Loucy (cell line): ENCODE results near the gene NEDD4.
A peak's percentile ranks its signal among the peaks of the same experiment; 100 is the strongest.

Experiments used
- H2AFZ ChIP-seq: fragments of 200-600 bp; sonication (generic); 2 replicates; pipeline ENCODE4 v1.6.0; 2016; ENCODE audit warnings: antibody characterized with exemption, mild to moderate bottlenecking, low read length, moderate library complexity
- H3F3A ChIP-seq: fragments of 200-600 bp; 2 replicates; pipeline ENCODE4 v1.6.0; 2016; ENCODE audit warnings: antibody characterized with exemption, low read depth, mild to moderate bottlenecking
- H3K27me3 ChIP-seq: fragments of 200-600 bp; sonication (generic); 2 replicates; pipeline ENCODE4 v1.6.1; 2014; ENCODE audit warnings: low read length, mild to moderate bottlenecking; ENCODE audit not compliant: insufficient read depth, poor library complexity, severe bottlenecking
- H3K36me3 ChIP-seq: fragments of 200-600 bp; sonication (generic); 2 replicates; pipeline ENCODE4 v1.6.1; 2016; ENCODE audit warnings: low read length; ENCODE audit not compliant: insufficient read depth
- H3K4me1 ChIP-seq: fragments of 200-600 bp; sonication (generic); 2 replicates; pipeline ENCODE4 v1.5.1; 2014; ENCODE audit warnings: low read length, mild to moderate bottlenecking; ENCODE audit not compliant: insufficient read depth, poor library complexity, severe bottlenecking
- H3K4me2 ChIP-seq: fragments of 200-600 bp; sonication (generic); 2 replicates; pipeline ENCODE4 v1.6.0; 2014; ENCODE audit warnings: antibody characterized with exemption, low read length, low read depth, mild to moderate bottlenecking; ENCODE audit not compliant: poor library complexity, severe bottlenecking
- H3K4me3 ChIP-seq: fragments of 200-600 bp; sonication (generic); 2 replicates; pipeline ENCODE4 v1.5.1; 2014; ENCODE audit warnings: low read length, mild to moderate bottlenecking, mixed read lengths; ENCODE audit not compliant: poor library complexity, severe bottlenecking
- H3K79me2 ChIP-seq: fragments of 200-600 bp; sonication (generic); 2 replicates; pipeline ENCODE4 v1.6.1; 2014; ENCODE audit warnings: low read length; ENCODE audit not compliant: insufficient read depth
- H3K9ac ChIP-seq: fragments of 200-600 bp; sonication (generic); 2 replicates; pipeline ENCODE4 v1.6.0; 2014; ENCODE audit warnings: mild to moderate bottlenecking, low read depth, low read length, moderate library complexity; ENCODE audit not compliant: poor library complexity, severe bottlenecking
- H3K9me2 ChIP-seq: fragments of 200-600 bp; sonication (generic); replicated peaks from 2 replicates; pipeline ENCODE4 v1.6.1; 2016; ENCODE audit warnings: low read depth, low read length, mixed read lengths
- H3K9me3 ChIP-seq: fragments of 200-600 bp; sonication (generic); 2 replicates; pipeline ENCODE4 v1.6.1; 2014; ENCODE audit warnings: mild to moderate bottlenecking, antibody characterized with exemption, low read length, low read depth; ENCODE audit not compliant: insufficient read depth
- H4K20me1 ChIP-seq: fragments of 200-600 bp; sonication (generic); 2 replicates; pipeline ENCODE4 v1.6.0; 2014; ENCODE audit warnings: antibody characterized with exemption, low read length, mild to moderate bottlenecking; ENCODE audit not compliant: insufficient read depth, poor library complexity, severe bottlenecking
- CTCF ChIP-seq: fragments of 200-600 bp; sonication (generic); conservative IDR thresholded peaks from 2 replicates; pipeline ENCODE4 v1.5.1; 2014; ENCODE audit warnings: mild to moderate bottlenecking, antibody characterized with exemption, low read length
- EZH2phosphoT487 ChIP-seq: fragments of 200-600 bp; IDR thresholded peaks from 2 replicates; pipeline ENCODE4 v1.6.1; 2018; ENCODE audit warnings: antibody characterized with exemption, mild to moderate bottlenecking, moderate library complexity, borderline replicate concordance

The NEDD4 gene

GRCh38 chr15:56019060-56019793 lies 25.8 kb upstream of the NEDD4 start:
- Histone ChIP-seq H3K9me2 (no peaks in the 10 kb centered on the region), H3F3A (no peaks in the 10 kb centered on the region), H4K20me1 (no peaks in the 10 kb centered on the region), H3K79me2 (no peaks in the 10 kb centered on the region), H2AFZ (no peak overlapping the region), H3K36me3 (no peaks in the 10 kb centered on the region), H3K9ac (no peak overlapping the region), H3K4me3 (no peak overlapping the region), H3K9me3 (peaks cover 2% of the 10 kb centered on the region; the same call in 1 of the 2 replicates), H3K27me3 (no peaks in the 10 kb centered on the region), H3K4me2 (no peak overlapping the region), H3K4me1 (no peaks in the 10 kb centered on the region)
- TF ChIP-seq CTCF (no peak), EZH2phosphoT487 (no peak)

- H2AFZ ChIP-seq: no peak overlapping the region
- H3K36me3 ChIP-seq: no peaks in the 10 kb centered on the region
- no peak overlapping the region for H3K9ac ChIP-seq
- no peak overlapping the region for H3K4me3 ChIP-seq
- H3K79me2 ChIP-seq: no peaks in the 10 kb centered on the region
- TF ChIP-seq CTCF (peak; percentile 47; the same call in 1 of the 2 replicates), EZH2phosphoT487 (no peak)
- H3K9me3 ChIP-seq: peaks cover 2% of the 10 kb centered on the region; the same call in 1 of the 2 replicates
- no peaks in the 10 kb centered on the region for H3K9me2 ChIP-seq
- no peaks in the 10 kb centered on the region for H3K27me3 ChIP-seq
- no peak overlapping the region for H3K4me2 ChIP-seq
- H3F3A ChIP-seq: no peaks in the 10 kb centered on the region
- H4K20me1 ChIP-seq: no peaks in the 10 kb centered on the region
- no peaks in the 10 kb centered on the region for H3K4me1 ChIP-seq
Observed at GRCh38 chr15:56017920-56018319, 24.5 kb upstream of the NEDD4 start.

GRCh38 chr15:56017511-56017910 lies 24.1 kb upstream of the NEDD4 start:
- no peaks in the 10 kb centered on the region for H3K9me2 ChIP-seq
- no peak overlapping the region for H3K4me3 ChIP-seq
- H3K27me3 ChIP-seq: no peaks in the 10 kb centered on the region
- H3K4me1 ChIP-seq: no peaks in the 10 kb centered on the region
- no peaks in the 10 kb centered on the region for H3K79me2 ChIP-seq
- H3F3A ChIP-seq: no peaks in the 10 kb centered on the region
- H3K9me3 ChIP-seq: peaks cover 2% of the 10 kb centered on the region; the same call in 1 of the 2 replicates
- H3K36me3 ChIP-seq: no peaks in the 10 kb centered on the region
- TF ChIP-seq EZH2phosphoT487: no peak
- TF ChIP-seq CTCF: no peak
- 0 out of 2 replicates have a peak overlapping the region, but pooled peaks have one; percentile 14 for H2AFZ ChIP-seq
- no peak overlapping the region for H3K9ac ChIP-seq
- no peak overlapping the region for H3K4me2 ChIP-seq
- no peaks in the 10 kb centered on the region for H4K20me1 ChIP-seq
